ENCODE results near the gene ZNF346.

DNA sequence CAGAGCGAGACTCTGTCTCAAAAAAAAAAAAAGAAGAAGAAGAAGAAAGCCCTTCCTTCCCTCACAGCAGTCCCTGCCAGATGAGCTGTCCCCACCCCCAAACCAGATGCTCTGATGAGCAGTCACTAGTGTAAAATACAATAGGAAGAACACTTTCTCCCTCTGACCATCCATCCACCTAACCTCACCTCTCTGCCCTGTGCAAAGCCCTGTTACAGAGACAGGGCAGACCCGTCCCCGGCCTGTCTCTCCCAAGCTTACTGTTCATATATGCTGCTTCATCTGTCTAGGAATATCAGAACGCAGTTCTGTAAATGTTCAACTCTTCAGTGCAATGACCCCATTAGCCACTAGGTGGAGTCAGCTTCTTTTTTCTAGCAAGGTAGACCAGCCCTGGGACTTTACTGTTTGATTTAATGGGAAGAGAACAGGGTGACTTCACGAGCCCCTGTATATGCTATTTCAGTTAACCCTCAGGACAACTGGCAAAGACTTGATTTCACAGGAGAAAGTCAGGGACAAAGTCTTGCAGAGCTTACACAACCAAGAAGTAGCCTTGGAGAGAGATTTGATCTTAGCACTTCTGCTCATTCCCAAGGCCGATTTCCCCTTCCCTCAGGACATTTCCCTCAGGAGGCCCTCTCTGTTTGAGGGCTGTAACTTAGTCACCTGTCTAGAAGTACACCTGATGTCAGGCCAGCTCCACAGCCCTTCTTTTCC lies 49.3 kb downstream of the ZNF346 start:
- TF ChIP-seq CTCF (conservative IDR thresholded peaks at IDR 0.05; ENCODE audit: low read depth, low read length) (peak; percentile 86), EZH2 (IDR thresholded peaks at IDR 0.05; ENCODE audit: borderline replicate concordance, low read depth, low read length, poor library complexity, severe bottlenecking) (no peak)

Data from A673 (cell line).